Loucy (cell line): Measurements from ENCODE around the gene ABHD2.

Experiments
- EZH2phosphoT487 ChIP-seq: fragments of 200-600 bp; IDR thresholded peaks from 2 replicates; pipeline ENCODE4 v1.6.1; 2018; ENCODE audit warnings: antibody characterized with exemption, mild to moderate bottlenecking, moderate library complexity, borderline replicate concordance
- TF ChIP-seq, protein P1 (sequence below): fragments of 200-600 bp; sonication (generic); conservative IDR thresholded peaks from 2 replicates; pipeline ENCODE4 v1.5.1; 2014; ENCODE audit warnings: mild to moderate bottlenecking, antibody characterized with exemption, low read length

DNA sequence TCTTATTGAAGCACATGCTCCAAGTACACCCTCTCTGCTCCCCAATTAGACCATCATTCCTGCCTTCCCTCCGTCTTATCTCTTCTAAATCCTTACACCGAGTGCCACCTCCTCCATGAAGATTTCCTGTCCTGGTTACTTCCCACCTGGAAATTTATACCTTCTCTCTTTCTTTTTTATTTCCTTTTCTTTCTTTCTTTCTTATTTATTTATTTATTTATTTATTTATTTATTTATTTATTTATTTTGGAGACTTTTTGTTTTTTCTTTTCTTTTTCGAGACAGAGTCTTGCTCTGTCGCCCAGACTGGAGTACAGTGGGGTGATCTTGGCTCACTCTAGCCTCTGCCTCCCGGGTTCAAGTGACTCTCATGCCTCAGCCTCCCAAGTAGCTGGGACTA lies 45.9 kb upstream of the ABHD2 start:
- TF ChIP-seq, protein P1, sequence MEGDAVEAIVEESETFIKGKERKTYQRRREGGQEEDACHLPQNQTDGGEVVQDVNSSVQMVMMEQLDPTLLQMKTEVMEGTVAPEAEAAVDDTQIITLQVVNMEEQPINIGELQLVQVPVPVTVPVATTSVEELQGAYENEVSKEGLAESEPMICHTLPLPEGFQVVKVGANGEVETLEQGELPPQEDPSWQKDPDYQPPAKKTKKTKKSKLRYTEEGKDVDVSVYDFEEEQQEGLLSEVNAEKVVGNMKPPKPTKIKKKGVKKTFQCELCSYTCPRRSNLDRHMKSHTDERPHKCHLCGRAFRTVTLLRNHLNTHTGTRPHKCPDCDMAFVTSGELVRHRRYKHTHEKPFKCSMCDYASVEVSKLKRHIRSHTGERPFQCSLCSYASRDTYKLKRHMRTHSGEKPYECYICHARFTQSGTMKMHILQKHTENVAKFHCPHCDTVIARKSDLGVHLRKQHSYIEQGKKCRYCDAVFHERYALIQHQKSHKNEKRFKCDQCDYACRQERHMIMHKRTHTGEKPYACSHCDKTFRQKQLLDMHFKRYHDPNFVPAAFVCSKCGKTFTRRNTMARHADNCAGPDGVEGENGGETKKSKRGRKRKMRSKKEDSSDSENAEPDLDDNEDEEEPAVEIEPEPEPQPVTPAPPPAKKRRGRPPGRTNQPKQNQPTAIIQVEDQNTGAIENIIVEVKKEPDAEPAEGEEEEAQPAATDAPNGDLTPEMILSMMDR, result no peak
- no peak for TF ChIP-seq EZH2phosphoT487
